Prostate gland (tissue), 2 donors: ENCODE measurements around the gene RNF103.

Experiments
- POLR2A ChIP-seq: fragments of 450-650 bp; IDR thresholded peaks from one replicate; pipeline ENCODE4 v1.6.1; 2016; ENCODE audit warnings: antibody characterized with exemption, mild to moderate bottlenecking
- TF ChIP-seq, protein P1 (sequence below), 4 experiments: fragments of 200-600 bp in 2 of 4; fragments of 450-650 bp in 2 of 4; sonication (generic) in 2 of 4; IDR thresholded peaks; 1 replicate in 3 of 4; 2 replicates in 1 of 4; pipeline ENCODE4 v1.5.1; 2016 to 2019; ENCODE audit warnings: antibody characterized with exemption in 4 of 4, mild to moderate bottlenecking in 2 of 4, moderate library complexity in 2 of 4

DNA sequence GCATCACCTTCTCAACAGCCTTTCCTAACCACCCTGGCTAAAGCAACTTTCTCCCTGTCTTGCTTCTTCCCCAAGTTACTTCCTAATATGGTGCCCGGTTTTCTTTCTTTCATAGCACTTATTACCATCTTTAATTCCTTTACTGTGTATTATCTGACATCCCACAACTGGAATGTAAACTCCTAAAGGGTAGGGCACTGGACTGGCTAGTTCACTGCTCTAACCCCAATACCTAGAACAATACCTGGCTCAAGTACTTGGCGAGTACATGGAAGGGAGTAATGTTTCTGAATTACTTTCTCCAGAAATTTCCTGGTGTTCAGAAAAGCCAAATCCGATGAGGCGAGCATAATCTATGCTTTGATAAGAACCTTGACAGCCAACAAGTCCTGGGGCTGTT is 22.7 kb upstream of the RNF103 start:
- TF ChIP-seq, protein P1, sequence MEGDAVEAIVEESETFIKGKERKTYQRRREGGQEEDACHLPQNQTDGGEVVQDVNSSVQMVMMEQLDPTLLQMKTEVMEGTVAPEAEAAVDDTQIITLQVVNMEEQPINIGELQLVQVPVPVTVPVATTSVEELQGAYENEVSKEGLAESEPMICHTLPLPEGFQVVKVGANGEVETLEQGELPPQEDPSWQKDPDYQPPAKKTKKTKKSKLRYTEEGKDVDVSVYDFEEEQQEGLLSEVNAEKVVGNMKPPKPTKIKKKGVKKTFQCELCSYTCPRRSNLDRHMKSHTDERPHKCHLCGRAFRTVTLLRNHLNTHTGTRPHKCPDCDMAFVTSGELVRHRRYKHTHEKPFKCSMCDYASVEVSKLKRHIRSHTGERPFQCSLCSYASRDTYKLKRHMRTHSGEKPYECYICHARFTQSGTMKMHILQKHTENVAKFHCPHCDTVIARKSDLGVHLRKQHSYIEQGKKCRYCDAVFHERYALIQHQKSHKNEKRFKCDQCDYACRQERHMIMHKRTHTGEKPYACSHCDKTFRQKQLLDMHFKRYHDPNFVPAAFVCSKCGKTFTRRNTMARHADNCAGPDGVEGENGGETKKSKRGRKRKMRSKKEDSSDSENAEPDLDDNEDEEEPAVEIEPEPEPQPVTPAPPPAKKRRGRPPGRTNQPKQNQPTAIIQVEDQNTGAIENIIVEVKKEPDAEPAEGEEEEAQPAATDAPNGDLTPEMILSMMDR (IDR thresholded peaks at IDR 0.05), result no peak
- no peak for TF ChIP-seq POLR2A
